ENCODE measurements around the gene SMIM33.
"Not testable (repeated sequence)": the region's sequence is repeated elsewhere in the genome, so short reads cannot be mapped to it uniquely, and the experiment has no call there.

Gene SMIM33

GRCh38 chr5:139512786-139513390 lies 42.1 kb downstream of the SMIM33 start:
- H2AFZ ChIP-seq (ENCODE audit: low read length): no peak overlapping the region

GRCh38 chr5:139513434-139513833 lies 42.6 kb downstream of the SMIM33 start:
- H3K9me2 ChIP-seq (replicated peaks; ENCODE audit: low read depth, low read length); H3F3A ChIP-seq (ENCODE audit: low read depth); H3K36me3 ChIP-seq (ENCODE audit: insufficient read depth, low read length); H3K4me2 ChIP-seq (ENCODE audit: low read depth, low read length, poor library complexity, severe bottlenecking); H4K20me1 ChIP-seq (ENCODE audit: insufficient read depth, low read length, poor library complexity, severe bottlenecking); H3K4me3 ChIP-seq (ENCODE audit: low read length, poor library complexity, severe bottlenecking); H3K27me3 ChIP-seq (ENCODE audit: insufficient read depth, low read length, poor library complexity, severe bottlenecking); H2AFZ ChIP-seq (ENCODE audit: low read length); H3K79me2 ChIP-seq (ENCODE audit: insufficient read depth, low read length); H3K9me3 ChIP-seq (ENCODE audit: insufficient read depth, low read depth, low read length): not testable (repeated sequence)
- peaks cover 27% of the 10 kb centered on the region for H3K4me1 ChIP-seq (ENCODE audit: insufficient read depth, low read length, poor library complexity, severe bottlenecking)
- TF ChIP-seq CTCF (conservative IDR thresholded peaks at IDR 0.05; ENCODE audit: low read length): peak; percentile 84
- peak overlapping the region; percentile 21 for H3K9ac ChIP-seq (ENCODE audit: low read depth, low read length, poor library complexity, severe bottlenecking)

More at GRCh38 chr5:139512786-139513390, 42.1 kb downstream of the SMIM33 start:
- Histone ChIP-seq H3K4me1 (ENCODE audit: insufficient read depth, low read length, poor library complexity, severe bottlenecking) (peaks cover 24% of the 10 kb centered on the region), H4K20me1 (ENCODE audit: insufficient read depth, low read length, poor library complexity, severe bottlenecking) (no peaks in the 10 kb centered on the region), H3K79me2 (ENCODE audit: insufficient read depth, low read length) (no peaks in the 10 kb centered on the region), H3K27me3 (ENCODE audit: insufficient read depth, low read length, poor library complexity, severe bottlenecking) (no peaks in the 10 kb centered on the region), H3K36me3 (ENCODE audit: insufficient read depth, low read length) (no peaks in the 10 kb centered on the region), H3K9ac (ENCODE audit: low read depth, low read length, poor library complexity, severe bottlenecking) (peak overlapping the region; percentile 21), H3K9me3 (ENCODE audit: insufficient read depth, low read depth, low read length) (no peaks in the 10 kb centered on the region), H3K4me2 (ENCODE audit: low read depth, low read length, poor library complexity, severe bottlenecking) (peak overlapping the region; percentile 56), H3K9me2 (replicated peaks; ENCODE audit: low read depth, low read length) (no peaks in the 10 kb centered on the region), H3K4me3 (ENCODE audit: low read length, poor library complexity, severe bottlenecking) (no peak overlapping the region), H3F3A (ENCODE audit: low read depth) (0 out of 2 replicates have a peak, but pooled peaks cover 3% of the 10 kb centered on the region)
- TF ChIP-seq EZH2phosphoT487 (IDR thresholded peaks at IDR 0.05; ENCODE audit: borderline replicate concordance): no peak
- no peak for TF ChIP-seq CTCF (conservative IDR thresholded peaks at IDR 0.05; ENCODE audit: low read length)

- H3K79me2 ChIP-seq (ENCODE audit: insufficient read depth, low read length): no peaks in the 10 kb centered on the region
- H3K36me3 ChIP-seq (ENCODE audit: insufficient read depth, low read length): no peaks in the 10 kb centered on the region
- H3K4me1 ChIP-seq (ENCODE audit: insufficient read depth, low read length, poor library complexity, severe bottlenecking): peaks cover 31% of the 10 kb centered on the region
- no peak overlapping the region for H3K4me3 ChIP-seq (ENCODE audit: low read length, poor library complexity, severe bottlenecking)
- no peaks in the 10 kb centered on the region for H3K9me3 ChIP-seq (ENCODE audit: insufficient read depth, low read depth, low read length)
- H3F3A ChIP-seq (ENCODE audit: low read depth): 0 out of 2 replicates have a peak, but pooled peaks cover 3% of the 10 kb centered on the region
- no peak overlapping the region for H3K9ac ChIP-seq (ENCODE audit: low read depth, low read length, poor library complexity, severe bottlenecking)
- no peaks in the 10 kb centered on the region for H3K9me2 ChIP-seq (replicated peaks; ENCODE audit: low read depth, low read length)
- no peaks in the 10 kb centered on the region for H3K27me3 ChIP-seq (ENCODE audit: insufficient read depth, low read length, poor library complexity, severe bottlenecking)
- H2AFZ ChIP-seq (ENCODE audit: low read length): no peak overlapping the region
- H4K20me1 ChIP-seq (ENCODE audit: insufficient read depth, low read length, poor library complexity, severe bottlenecking): no peaks in the 10 kb centered on the region
- no peak overlapping the region for H3K4me2 ChIP-seq (ENCODE audit: low read depth, low read length, poor library complexity, severe bottlenecking)
- TF ChIP-seq CTCF (conservative IDR thresholded peaks at IDR 0.05; ENCODE audit: low read length) (no peak), EZH2phosphoT487 (IDR thresholded peaks at IDR 0.05; ENCODE audit: borderline replicate concordance) (no peak)
These were observed 43.2 kb downstream of the SMIM33 start for GRCh38 chr5:139513852-139514485.

Measured in Loucy (cell line).